ENCODE data around the gene KDF1.

Gene KDF1

GRCh38 chr1:26913754-26914619 is 46.3 kb downstream of the KDF1 start, which contains the start of gene NR0B2:
TSS of gene NR0B2 (minus strand) at chr1:26913975. CDS start at chr1:26913940, 35 bp downstream.
- DNase-seq = no peak

GRCh38 chr1:26913389-26913753 is 46.9 kb downstream of the KDF1 start:
- DNase-seq = no peak

- DNase-seq = no peak
Observed at GRCh38 chr1:26912147-26912490, 48.1 kb downstream of the KDF1 start.

GRCh38 chr1:26911399-26912146 is 48.7 kb downstream of the KDF1 start:
- no peak for DNase-seq

- DNase-seq = no peak
Observed at GRCh38 chr1:26910343-26911160, 49.7 kb downstream of the KDF1 start.

- DNase-seq = no peak
Observed at GRCh38 chr1:26909951-26910342, 50.3 kb downstream of the KDF1 start.

GRCh38 chr1:26907071-26907917 is 53.0 kb downstream of the KDF1 start:
- no peak for DNase-seq

GRCh38 chr1:26900815-26901511 is 59.3 kb downstream of the KDF1 start:
- no peak for DNase-seq

- DNase-seq = peak; percentile 86
Observed at GRCh38 chr1:26900001-26900814, 60.1 kb downstream of the KDF1 start, which contains the start of gene GPATCH3. TSS of gene GPATCH3 (minus strand) at chr1:26900467. CDS start at chr1:26900442, 25 bp downstream.
